Measurements from ENCODE around the gene SLAMF9. TPM values are rescaled to one million over a fixed set of nuclear protein-coding genes. Genes with fewer than 3 reads are reported as not detected.

The SLAMF9 gene
- total RNA-seq, 1 experiment from 2014 or later, result not detected

DNA sequence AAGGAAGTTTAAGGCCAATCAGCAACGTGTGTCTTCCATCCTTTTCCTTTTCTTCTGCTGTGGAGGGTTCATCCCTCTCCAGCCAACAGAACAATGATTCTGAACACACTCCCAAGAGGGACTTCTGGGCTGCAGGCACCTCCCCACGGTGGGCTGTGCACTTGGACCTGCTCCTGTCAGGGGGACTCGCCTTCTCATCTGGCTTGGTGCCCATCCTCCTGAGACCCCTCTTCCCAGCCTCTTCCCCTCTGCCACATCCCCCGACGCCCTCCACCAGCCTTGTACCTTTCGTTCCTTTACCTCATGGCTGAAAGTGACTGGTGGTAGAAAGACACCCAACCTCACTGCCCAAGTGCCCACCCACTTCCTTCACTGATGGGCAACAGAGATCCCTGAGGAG, 26.0 kb upstream of the SLAMF9 start:
- no peak overlapping the region for H2BK5ac ChIP-seq (ENCODE audit: insufficient read length, low read length)
- H3K27me3 Mint-ChIP-seq (ENCODE audit: low read depth), result peaks cover 29% of the 10 kb centered on the region
- no peak overlapping the region for H4K5ac ChIP-seq (ENCODE audit: insufficient read length, low read depth, low read length)
- no peak overlapping the region for H2BK15ac ChIP-seq (ENCODE audit: low read depth, low read length)
- no peak overlapping the region for H2BK12ac ChIP-seq (ENCODE audit: insufficient read length, low read depth, low read length)
- no peaks in the 10 kb centered on the region for H3K4me1 ChIP-seq (ENCODE audit: insufficient read depth, low read length)
- H3K56ac ChIP-seq (ENCODE audit: insufficient read length, low read depth, low read length), result no peak overlapping the region
- no peak overlapping the region for H3K4ac ChIP-seq (ENCODE audit: low read depth, low read length)
- no peak overlapping the region for H3K18ac ChIP-seq (ENCODE audit: insufficient read length, low read depth, low read length)
- no peaks in the 10 kb centered on the region for H3K23me2 ChIP-seq (ENCODE audit: insufficient read length, low read depth, low read length, poor library complexity, severe bottlenecking)
- H3K27ac ChIP-seq (ENCODE audit: insufficient read length, low read depth, low read length), result no peak overlapping the region
- no peaks in the 10 kb centered on the region for H3K79me1 ChIP-seq (ENCODE audit: insufficient read depth, low read depth, low read length, poor library complexity, severe bottlenecking)
- no peak overlapping the region for H4K8ac ChIP-seq (replicated peaks; ENCODE audit: insufficient read length, low read depth, low read length)
- H3K14ac ChIP-seq (ENCODE audit: insufficient read depth, low read length), result no peak overlapping the region
- no peak overlapping the region for H2AFZ ChIP-seq (ENCODE audit: low read length)
- no peak overlapping the region for H3K27ac Mint-ChIP-seq
- no peak for TF ChIP-seq CTCF (conservative IDR thresholded peaks at IDR 0.05)
- no peak overlapping the region for H3K4me3 Mint-ChIP-seq
- H3K27me3 ChIP-seq (ENCODE audit: insufficient read depth, low read length), result no peaks in the 10 kb centered on the region
- no peaks in the 10 kb centered on the region for H3K79me2 ChIP-seq (ENCODE audit: insufficient read depth, low read length)
- H3K9me3 Mint-ChIP-seq, result no peaks in the 10 kb centered on the region
- no peak overlapping the region for H3K23ac ChIP-seq (ENCODE audit: insufficient read length, low read depth, low read length)
- H3K9ac ChIP-seq (ENCODE audit: extremely low read depth, insufficient read length, low read length), result no peak overlapping the region
- no peak overlapping the region for H2BK20ac ChIP-seq (ENCODE audit: low read depth, low read length, poor library complexity, severe bottlenecking)
- no peak overlapping the region for H3K4me2 ChIP-seq (ENCODE audit: insufficient read depth, insufficient read length, low read length)
- no peak overlapping the region for H4K91ac ChIP-seq (ENCODE audit: insufficient read length, low read depth, low read length)
- no peaks in the 10 kb centered on the region for H3K36me3 Mint-ChIP-seq (ENCODE audit: insufficient read depth in 1 of 3, low read depth in 3 of 3)
- H3K4me1 Mint-ChIP-seq, result peaks cover 0 to 3% of the 10 kb centered on the region in 2 experiments; a peak in 2 of 4 replicates
- H4K20me1 ChIP-seq (ENCODE audit: control insufficient read depth, insufficient read depth, insufficient read length), result no peaks in the 10 kb centered on the region
- H3T11ph ChIP-seq (ENCODE audit: low read length), result no peak overlapping the region
- no CpG with 5 or more reads among the region's 6 CpGs for WGBS (ENCODE audit: extremely low coverage, insufficient read length, low lambda C conversion rate)
- no peak overlapping the region for H2BK120ac ChIP-seq (ENCODE audit: low read depth, low read length, poor library complexity, severe bottlenecking)
- DNase-seq, result no peak
- H2AK5ac ChIP-seq (ENCODE audit: insufficient read length, low read length), result no peak overlapping the region
- H3K9me3 ChIP-seq (ENCODE audit: control insufficient read depth, low read depth, low read length), result no peaks in the 10 kb centered on the region

Data from H9 (cell line).